Measurements from ENCODE around the gene KLHL18.

Gene KLHL18

DNA sequence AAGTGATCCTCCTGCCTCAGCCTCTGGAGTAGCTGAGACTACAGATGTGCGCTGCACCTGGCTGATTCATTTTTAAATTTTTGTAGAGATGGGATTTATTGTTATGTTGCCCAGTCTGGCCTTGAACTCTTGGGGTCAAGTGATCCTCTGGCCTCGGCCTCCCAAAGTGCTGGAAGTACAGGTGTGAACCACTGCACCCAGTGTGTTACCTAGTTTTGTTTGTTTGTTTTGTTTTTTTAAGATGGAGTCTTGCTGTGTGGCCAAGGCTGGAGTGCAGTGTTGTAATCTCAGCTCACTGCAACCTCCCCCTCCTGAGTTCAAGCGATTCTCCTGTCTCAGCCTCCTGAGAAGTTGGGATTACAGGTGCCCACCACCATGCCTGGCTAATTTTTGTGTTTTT, 110.2 kb downstream of the KLHL18 start:
- H3K4me1 ChIP-seq (ENCODE audit: insufficient read depth, low read length, severe bottlenecking): no peaks in the 10 kb centered on the region
- H3K9ac ChIP-seq (ENCODE audit: low read length): no peak overlapping the region
- no peaks in the 10 kb centered on the region for H3F3A ChIP-seq (ENCODE audit: insufficient read depth, low read length)
- no peaks in the 10 kb centered on the region for H4K20me1 ChIP-seq (ENCODE audit: insufficient read depth, low read length)
- no peak overlapping the region for H3K27ac ChIP-seq (ENCODE audit: low read depth, low read length, poor library complexity, severe bottlenecking)
- no peak overlapping the region for H3K4me2 ChIP-seq (ENCODE audit: low read length)
- peaks cover 17% of the 10 kb centered on the region; the same call in 1 of the 2 replicates for H3K79me2 ChIP-seq (ENCODE audit: insufficient read depth, low read length)
- H3K36me3 ChIP-seq (ENCODE audit: insufficient read depth, low read length): peaks cover 20% of the 10 kb centered on the region; the same call in 1 of the 2 replicates
- H3K9me2 ChIP-seq (ENCODE audit: low read depth, low read length): no peaks in the 10 kb centered on the region
- H3K9me3 ChIP-seq (ENCODE audit: low read length): no peaks in the 10 kb centered on the region
- H2AFZ ChIP-seq (ENCODE audit: low read length): no peak overlapping the region
- no peak overlapping the region for H3K4me3 ChIP-seq (ENCODE audit: low read depth, low read length, poor library complexity, severe bottlenecking)
- no peaks in the 10 kb centered on the region for H3K27me3 ChIP-seq (ENCODE audit: insufficient read depth, low read length)
- TF ChIP-seq EZH2 (IDR thresholded peaks at IDR 0.05; ENCODE audit: borderline replicate concordance, low read length): no peak
- TF ChIP-seq, protein P1, sequence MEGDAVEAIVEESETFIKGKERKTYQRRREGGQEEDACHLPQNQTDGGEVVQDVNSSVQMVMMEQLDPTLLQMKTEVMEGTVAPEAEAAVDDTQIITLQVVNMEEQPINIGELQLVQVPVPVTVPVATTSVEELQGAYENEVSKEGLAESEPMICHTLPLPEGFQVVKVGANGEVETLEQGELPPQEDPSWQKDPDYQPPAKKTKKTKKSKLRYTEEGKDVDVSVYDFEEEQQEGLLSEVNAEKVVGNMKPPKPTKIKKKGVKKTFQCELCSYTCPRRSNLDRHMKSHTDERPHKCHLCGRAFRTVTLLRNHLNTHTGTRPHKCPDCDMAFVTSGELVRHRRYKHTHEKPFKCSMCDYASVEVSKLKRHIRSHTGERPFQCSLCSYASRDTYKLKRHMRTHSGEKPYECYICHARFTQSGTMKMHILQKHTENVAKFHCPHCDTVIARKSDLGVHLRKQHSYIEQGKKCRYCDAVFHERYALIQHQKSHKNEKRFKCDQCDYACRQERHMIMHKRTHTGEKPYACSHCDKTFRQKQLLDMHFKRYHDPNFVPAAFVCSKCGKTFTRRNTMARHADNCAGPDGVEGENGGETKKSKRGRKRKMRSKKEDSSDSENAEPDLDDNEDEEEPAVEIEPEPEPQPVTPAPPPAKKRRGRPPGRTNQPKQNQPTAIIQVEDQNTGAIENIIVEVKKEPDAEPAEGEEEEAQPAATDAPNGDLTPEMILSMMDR (IDR thresholded peaks at IDR 0.05; ENCODE audit: low read length): no peak

DNA sequence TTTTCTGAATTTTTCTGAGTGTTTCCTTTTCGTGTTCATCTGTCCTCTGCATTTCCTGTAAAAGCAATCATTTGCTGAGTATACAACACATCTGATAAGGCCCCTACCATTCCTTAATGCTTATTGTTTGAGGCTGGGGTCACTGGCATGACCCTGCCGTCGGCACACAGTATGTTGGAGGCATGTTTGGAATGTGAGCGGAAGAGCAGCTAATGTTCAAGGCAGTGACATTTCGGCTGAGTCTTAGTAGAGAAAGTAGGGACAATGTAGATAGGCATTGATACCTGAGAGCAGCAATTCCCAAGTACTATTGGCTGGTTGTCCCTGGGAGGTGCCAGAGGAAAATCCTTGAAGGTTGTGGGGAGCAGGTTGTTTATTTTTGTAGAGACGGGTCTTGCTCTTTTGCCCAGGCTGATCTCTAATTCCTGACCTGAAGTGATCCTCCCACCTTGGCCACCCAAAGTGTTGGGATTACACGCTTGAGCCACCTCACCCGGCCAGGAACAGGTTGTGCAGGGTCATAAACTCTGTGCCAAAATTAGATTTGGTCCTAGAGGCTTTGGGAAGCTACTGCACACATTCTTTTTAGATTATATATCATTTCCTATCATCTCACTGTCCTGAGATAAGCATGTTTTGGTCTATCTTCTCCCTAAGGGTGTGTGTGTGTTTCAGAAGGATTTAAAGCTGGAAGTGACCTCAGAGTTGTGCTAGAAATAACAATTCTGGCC, 111.6 kb downstream of the KLHL18 start:
- Histone ChIP-seq H3K27ac (ENCODE audit: low read depth, low read length, poor library complexity, severe bottlenecking) (no peak overlapping the region), H3F3A (ENCODE audit: insufficient read depth, low read length) (no peaks in the 10 kb centered on the region), H3K4me2 (ENCODE audit: low read length) (no peak overlapping the region), H3K36me3 (ENCODE audit: insufficient read depth, low read length) (peaks cover 12% of the 10 kb centered on the region; the same call in 1 of the 2 replicates), H3K9ac (ENCODE audit: low read length) (no peak overlapping the region), H3K4me1 (ENCODE audit: insufficient read depth, low read length, severe bottlenecking) (no peaks in the 10 kb centered on the region), H3K9me2 (ENCODE audit: low read depth, low read length) (no peaks in the 10 kb centered on the region), H3K4me3 (ENCODE audit: low read depth, low read length, poor library complexity, severe bottlenecking) (no peak overlapping the region), H3K9me3 (ENCODE audit: low read length) (no peaks in the 10 kb centered on the region), H3K79me2 (ENCODE audit: insufficient read depth, low read length) (peaks cover 17% of the 10 kb centered on the region; the same call in 1 of the 2 replicates), H2AFZ (ENCODE audit: low read length) (no peak overlapping the region), H4K20me1 (ENCODE audit: insufficient read depth, low read length) (no peaks in the 10 kb centered on the region), H3K27me3 (ENCODE audit: insufficient read depth, low read length) (no peaks in the 10 kb centered on the region)
- TF ChIP-seq, protein P1 (IDR thresholded peaks at IDR 0.05; ENCODE audit: low read length): no peak
- TF ChIP-seq EZH2 (IDR thresholded peaks at IDR 0.05; ENCODE audit: borderline replicate concordance, low read length): no peak

DNA sequence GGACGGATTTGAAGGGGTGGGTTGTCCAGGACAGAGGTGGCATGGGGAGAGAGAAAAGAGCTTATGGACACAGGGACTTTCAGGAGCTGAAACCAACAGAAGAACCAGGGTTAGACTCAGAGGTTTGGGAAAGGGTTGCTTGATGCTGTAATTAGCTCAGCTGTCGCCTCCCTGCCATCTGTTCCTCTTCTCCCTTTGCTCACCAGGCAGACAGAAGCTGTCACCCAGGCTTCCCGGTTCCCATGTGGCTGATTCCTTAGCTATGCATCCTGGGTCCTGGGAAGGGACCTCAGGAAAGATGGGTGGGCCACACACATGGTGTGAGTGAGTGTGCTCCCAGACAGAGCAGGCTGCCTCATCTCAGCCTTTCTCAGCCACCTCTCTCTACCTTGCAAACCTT, 112.1 kb downstream of the KLHL18 start:
- Histone ChIP-seq H3F3A (ENCODE audit: insufficient read depth, low read length) (no peaks in the 10 kb centered on the region), H3K9me3 (ENCODE audit: low read length) (no peaks in the 10 kb centered on the region), H3K79me2 (ENCODE audit: insufficient read depth, low read length) (peaks cover 17% of the 10 kb centered on the region; the same call in 1 of the 2 replicates), H3K4me3 (ENCODE audit: low read depth, low read length, poor library complexity, severe bottlenecking) (no peak overlapping the region), H3K27ac (ENCODE audit: low read depth, low read length, poor library complexity, severe bottlenecking) (no peak overlapping the region), H3K36me3 (ENCODE audit: insufficient read depth, low read length) (peaks cover 15% of the 10 kb centered on the region; the same call in 1 of the 2 replicates), H3K9ac (ENCODE audit: low read length) (no peak overlapping the region), H4K20me1 (ENCODE audit: insufficient read depth, low read length) (no peaks in the 10 kb centered on the region), H3K9me2 (ENCODE audit: low read depth, low read length) (no peaks in the 10 kb centered on the region), H3K4me2 (ENCODE audit: low read length) (no peak overlapping the region), H3K4me1 (ENCODE audit: insufficient read depth, low read length, severe bottlenecking) (no peaks in the 10 kb centered on the region), H2AFZ (ENCODE audit: low read length) (no peak overlapping the region), H3K27me3 (ENCODE audit: insufficient read depth, low read length) (no peaks in the 10 kb centered on the region)
- TF ChIP-seq EZH2 (IDR thresholded peaks at IDR 0.05; ENCODE audit: borderline replicate concordance, low read length): no peak
- TF ChIP-seq, protein P1 (IDR thresholded peaks at IDR 0.05; ENCODE audit: low read length): no peak
